Neural progenitor cell (in vitro differentiated cells): ENCODE data around the gene TNFSF4. TPM values are rescaled to one million over a fixed set of nuclear protein-coding genes. Genes with fewer than 3 reads are reported as not detected.

ENCODE experiments used
- DNase-seq: peaks from one replicate; pipeline ENCODE4 v3.0.0-alpha.2; 2016; ENCODE audit warnings: low spot score
- H2AFZ ChIP-seq: fragments of 200-600 bp; sonication (generic); replicated peaks from 2 replicates; pipeline ENCODE4 v1.6.1; 2016; ENCODE audit warnings: antibody characterized with exemption
- H3F3A ChIP-seq: fragments of 200-600 bp; sonication (generic); 2 replicates; pipeline ENCODE4 v1.6.1; 2016; ENCODE audit warnings: antibody characterized with exemption, low read depth
- H3K27ac ChIP-seq: fragments of 200-600 bp; sonication (generic); 2 replicates; pipeline ENCODE4 v1.5.1; 2016; ENCODE audit warnings: mild to moderate bottlenecking
- H3K27me3 ChIP-seq: fragments of 200-600 bp; sonication (generic); 2 replicates; pipeline ENCODE4 v1.6.1; 2016; ENCODE audit warnings: mild to moderate bottlenecking, moderate library complexity
- H3K36me3 ChIP-seq: fragments of 200-600 bp; sonication (generic); 2 replicates; pipeline ENCODE4 v1.5.1; 2016
- H3K4me1 ChIP-seq: fragments of 200-600 bp; sonication (generic); 2 replicates; pipeline ENCODE4 v1.6.1; 2016; ENCODE audit warnings: mixed run types
- H3K4me2 ChIP-seq: fragments of 200-600 bp; sonication (generic); 2 replicates; pipeline ENCODE4 v1.6.1; 2016
- H3K4me3 ChIP-seq: fragments of 200-600 bp; sonication (generic); 2 replicates; pipeline ENCODE4 v1.5.1; 2016
- H3K79me2 ChIP-seq: fragments of 200-600 bp; sonication (generic); 2 replicates; pipeline ENCODE4 v1.6.1; 2016; ENCODE audit warnings: low read depth
- H3K9ac ChIP-seq: fragments of 200-600 bp; sonication (generic); 2 replicates; pipeline ENCODE4 v1.6.1; 2016
- H3K9me3 ChIP-seq: fragments of 200-600 bp; sonication (generic); 2 replicates; pipeline ENCODE4 v1.5.1; 2016; ENCODE audit warnings: low read depth
- H4K20me1 ChIP-seq: fragments of 200-600 bp; sonication (generic); 2 replicates; pipeline ENCODE4 v1.6.1; 2016; ENCODE audit warnings: low read depth
- H3K27ac Mint-ChIP-seq: 3 replicates; pipeline ENCODE4 v1.8.0; 2021; ENCODE audit warnings: mixed read lengths
- H3K27me3 Mint-ChIP-seq: 2 replicates; pipeline ENCODE4 v1.8.0; 2022; ENCODE audit warnings: low read depth, mild to moderate bottlenecking, inconsistent platforms, moderate library complexity, mixed read lengths; ENCODE audit not compliant: insufficient read depth
- H3K36me3 Mint-ChIP-seq: 3 replicates; pipeline ENCODE4 v1.8.0; 2021; ENCODE audit warnings: mixed read lengths
- H3K4me1 Mint-ChIP-seq: 3 replicates; pipeline ENCODE4 v1.8.0; 2021; ENCODE audit warnings: mixed read lengths
- H3K4me3 Mint-ChIP-seq: 3 replicates; pipeline ENCODE4 v1.8.0; 2021; ENCODE audit warnings: mild to moderate bottlenecking, moderate library complexity, mixed read lengths
- H3K9me3 Mint-ChIP-seq: 3 replicates; pipeline ENCODE4 v1.8.0; 2020; ENCODE audit warnings: mixed read lengths
- CTCF ChIP-seq: fragments of 200-600 bp; sonication (generic); IDR thresholded peaks from 2 replicates; pipeline ENCODE4 v1.5.1; 2017; ENCODE audit warnings: antibody characterized with exemption, mild to moderate bottlenecking
- EZH2 ChIP-seq: fragments of 200-600 bp; sonication (generic); IDR thresholded peaks from 2 replicates; pipeline ENCODE4 v1.6.1; 2017; ENCODE audit warnings: antibody characterized with exemption, mild to moderate bottlenecking, moderate library complexity
- EZH2phosphoT487 ChIP-seq: fragments of 200-600 bp; sonication (generic); IDR thresholded peaks from 2 replicates; pipeline ENCODE4 v1.6.1; 2017; ENCODE audit warnings: antibody characterized with exemption
- total RNA-seq: library from RNA; depleted of rRNA; stranded (reverse); fragments of >200 nt; gene quantifications from 2 replicates; pipeline ENCODE4 v1.2.3, GENCODE V29; 2015; ENCODE audit warnings: low replicate concordance

Gene TNFSF4
- total RNA-seq, 1 donor from 2014 or later = 2.1 TPM

- H3K4me2 ChIP-seq = no peak overlapping the region
Measured at GRCh38 chr1:173173388-173173787, 33.7 kb downstream of the TNFSF4 start.

GRCh38 chr1:173171152-173171551 is 36.0 kb downstream of the TNFSF4 start:
- Mint-ChIP-seq H3K9me3 (peaks cover 25% of the 10 kb centered on the region), H3K27me3 (no peaks in the 10 kb centered on the region), H3K4me3 (no peak overlapping the region), H3K4me1 (no peaks in the 10 kb centered on the region), H3K27ac (no peak overlapping the region), H3K36me3 (no peaks in the 10 kb centered on the region)
- TF ChIP-seq EZH2phosphoT487 (no peak), EZH2 (no peak), CTCF (no peak)
- DNase-seq = no peak
- Histone ChIP-seq H3K36me3 (no peaks in the 10 kb centered on the region), H4K20me1 (no peaks in the 10 kb centered on the region), H3K9ac (no peak overlapping the region), H3F3A (no peaks in the 10 kb centered on the region), H3K9me3 (peaks cover 6% of the 10 kb centered on the region), H3K27me3 (no peaks in the 10 kb centered on the region), H3K4me3 (no peak overlapping the region), H3K79me2 (no peaks in the 10 kb centered on the region), H3K4me2 (no peak overlapping the region), H3K27ac (no peak overlapping the region), H2AFZ (no peak overlapping the region), H3K4me1 (no peaks in the 10 kb centered on the region)

More at GRCh38 chr1:173173388-173173787, 33.7 kb downstream of the TNFSF4 start:
- H3K27me3 ChIP-seq = no peaks in the 10 kb centered on the region
- H3K4me3 ChIP-seq = no peak overlapping the region
- H3K4me3 Mint-ChIP-seq = no peak overlapping the region
- H3K27me3 Mint-ChIP-seq = no peaks in the 10 kb centered on the region
- H3K27ac ChIP-seq = no peak overlapping the region
- TF ChIP-seq EZH2 = no peak
- no peak for TF ChIP-seq EZH2phosphoT487
- no peak for TF ChIP-seq CTCF
- H3K79me2 ChIP-seq = no peaks in the 10 kb centered on the region
- H3F3A ChIP-seq = no peaks in the 10 kb centered on the region
- H3K9me3 ChIP-seq = peaks cover 6% of the 10 kb centered on the region
- H3K9ac ChIP-seq = no peak overlapping the region
- H3K4me1 ChIP-seq = no peaks in the 10 kb centered on the region
- H4K20me1 ChIP-seq = no peaks in the 10 kb centered on the region
- no peaks in the 10 kb centered on the region for H3K36me3 Mint-ChIP-seq
- H2AFZ ChIP-seq = no peak overlapping the region
- H3K36me3 ChIP-seq = no peaks in the 10 kb centered on the region
- no peaks in the 10 kb centered on the region for H3K4me1 Mint-ChIP-seq
- peaks cover 25% of the 10 kb centered on the region for H3K9me3 Mint-ChIP-seq
- no peak overlapping the region for H3K27ac Mint-ChIP-seq
- DNase-seq = no peak

GRCh38 chr1:173168941-173169340 is 38.2 kb downstream of the TNFSF4 start:
- H3K27ac ChIP-seq = no peak overlapping the region
- H3K4me3 ChIP-seq = no peak overlapping the region
- no peaks in the 10 kb centered on the region for H4K20me1 ChIP-seq
- no peaks in the 10 kb centered on the region for H3K79me2 ChIP-seq
- Mint-ChIP-seq H3K36me3 (no peaks in the 10 kb centered on the region), H3K4me1 (no peaks in the 10 kb centered on the region), H3K27ac (no peak overlapping the region), H3K4me3 (no peak overlapping the region), H3K9me3 (peaks cover 19% of the 10 kb centered on the region), H3K27me3 (no peaks in the 10 kb centered on the region)
- peaks cover 15% of the 10 kb centered on the region for H3K4me1 ChIP-seq
- H3K9me3 ChIP-seq = peaks cover 6% of the 10 kb centered on the region
- H2AFZ ChIP-seq = no peak overlapping the region
- no peak overlapping the region for H3K4me2 ChIP-seq
- no peaks in the 10 kb centered on the region for H3K27me3 ChIP-seq
- no peak for DNase-seq
- H3F3A ChIP-seq = peaks cover 14% of the 10 kb centered on the region
- H3K9ac ChIP-seq = no peak overlapping the region
- TF ChIP-seq CTCF (no peak), EZH2 (no peak), EZH2phosphoT487 (no peak)
- H3K36me3 ChIP-seq = peaks cover 4% of the 10 kb centered on the region
